ENCODE results near the gene HVCN1.

Gene HVCN1

GRCh38 chr12:110615171-110615570 is 73.7 kb downstream of the HVCN1 start:
- DNase-seq (ENCODE audit: low spot score), result no peak

- DNase-seq (ENCODE audit: low spot score), result peak; percentile 93
These were observed 74.9 kb downstream of the HVCN1 start, which contains the start of gene TCTN1 for GRCh38 chr12:110613771-110614684. Gene TCTN1, plus strand, starts transcription at chr12:110614129. Its CDS starts 54 bp downstream, at chr12:110614183.

GRCh38 chr12:110613071-110613770 is 75.7 kb downstream of the HVCN1 start:
- no peak for DNase-seq (ENCODE audit: low spot score)

- no peak for DNase-seq (ENCODE audit: low spot score)
These were observed 82.7 kb downstream of the HVCN1 start for GRCh38 chr12:110606253-110606611.

GRCh38 chr12:110602085-110602814 is 86.7 kb downstream of the HVCN1 start:
- peak; percentile 74 for DNase-seq (ENCODE audit: low spot score)

GRCh38 chr12:110600254-110600653 is 88.7 kb downstream of the HVCN1 start:
- peak; percentile 82 for DNase-seq (ENCODE audit: low spot score)

- DNase-seq (ENCODE audit: low spot score), result peak; percentile 47
These were observed 89.6 kb downstream of the HVCN1 start for GRCh38 chr12:110599334-110599733.

Measured in pons (tissue), 1 donor.